Activated CD8-positive, alpha-beta memory T cell treated with anti-CD3 and anti-CD28 coated beads for 48 hours (primary cell): ENCODE measurements around the gene WASHC3.
A peak's percentile ranks its signal among the peaks of the same experiment; 100 is the strongest.
"Not testable (repeated sequence)": the region's sequence is repeated elsewhere in the genome, so short reads cannot be mapped to it uniquely, and the experiment has no call there.

Experiments
- DNase-seq, 3 experiments: peaks; one replicate each; pipeline ENCODE4 v3.0.0-alpha.2; 2020; ENCODE audit warnings: low read depth in 2 of 3, low spot score in 2 of 3

The WASHC3 gene

GRCh38 chr12:102061560-102062418, at the start of gene WASHC3:
Gene WASHC3, minus strand, starts transcription at chr12:102061991. Its CDS starts 29 bp downstream, at chr12:102061962.
- DNase-seq = peak; percentile 82 to 86 (median 82)

GRCh38 chr12:102110782-102111181, 49.0 kb upstream of the WASHC3 start:
- no peak for DNase-seq

GRCh38 chr12:102107970-102108369, 46.2 kb upstream of the WASHC3 start:
- no peak for DNase-seq

GRCh38 chr12:102106905-102107304, 45.1 kb upstream of the WASHC3 start:
- no peak for DNase-seq

- no peak for DNase-seq
These were observed 35.1 kb upstream of the WASHC3 start for GRCh38 chr12:102096855-102097254.

GRCh38 chr12:102095677-102096263, 34.0 kb upstream of the WASHC3 start:
- DNase-seq = no peak

GRCh38 chr12:102093319-102093718, 31.5 kb upstream of the WASHC3 start:
- DNase-seq = no peak

GRCh38 chr12:102089228-102089835, 27.5 kb upstream of the WASHC3 start:
- not testable (repeated sequence) for DNase-seq

- DNase-seq = no peak
These were observed 19.1 kb upstream of the WASHC3 start for GRCh38 chr12:102080842-102081241.

- not testable (repeated sequence) for DNase-seq
These were observed 10.3 kb upstream of the WASHC3 start for GRCh38 chr12:102072092-102072491.

- no peak for DNase-seq
These were observed 7.9 kb upstream of the WASHC3 start for GRCh38 chr12:102069707-102070106.

GRCh38 chr12:102067574-102068258, 5.9 kb upstream of the WASHC3 start:
- DNase-seq = no peak

GRCh38 chr12:102064476-102064875, 2.7 kb upstream of the WASHC3 start:
- no peak for DNase-seq

- DNase-seq = no peak
These were observed 1.3 kb upstream of the WASHC3 start for GRCh38 chr12:102063069-102063468.

GRCh38 chr12:102062419-102062806, 622 bp upstream of the WASHC3 start:
- DNase-seq = no peak

GRCh38 chr12:102061096-102061559, 663 bp downstream of the WASHC3 start:
- no peak for DNase-seq

- DNase-seq = no peak
These were observed 2.4 kb downstream of the WASHC3 start for GRCh38 chr12:102059343-102059742.

GRCh38 chr12:102054345-102054744, 7.4 kb downstream of the WASHC3 start:
- no peak for DNase-seq

GRCh38 chr12:102053062-102053349, 8.8 kb downstream of the WASHC3 start:
- DNase-seq = no peak

- no peak for DNase-seq
These were observed 9.4 kb downstream of the WASHC3 start for GRCh38 chr12:102052192-102053061.
